Activated B cell treated with CpG ODN at 0.5 μM for 24 hours (primary cell): ENCODE results near the gene TIMM22. TPM values are rescaled to one million over a fixed set of nuclear protein-coding genes. Genes with fewer than 3 reads are reported as not detected.
"Not testable (repeated sequence)": the region's sequence is repeated elsewhere in the genome, so short reads cannot be mapped to it uniquely, and the experiment has no call there.

Experiments used
- ATAC-seq: fragments of 200-7000 bp; cut with Tn5 transposase; one replicate; pipeline ENCODE4 v1.10.0; 2021; ENCODE audit warnings: low read depth, mild to moderate bottlenecking, moderate library complexity
- CTCF ChIA-PET: fragments of 350-600 bp; sonication (Branson Sonifier 250); formaldehyde crosslinking; loops from one replicate; lab custom pipeline; 2021; ENCODE audit warnings: antibody characterized with exemption; lab: Charles Lee
- POLR2A ChIA-PET: fragments of 350-600 bp; sonication (Branson Sonifier 250); formaldehyde crosslinking; loops from one replicate; lab custom pipeline; 2021; ENCODE audit warnings: antibody characterized with exemption; lab: Charles Lee
- DNase-seq: peaks from one replicate; pipeline ENCODE4 v3.0.0; 2022
- H3K27ac Mint-ChIP-seq: one replicate; pipeline ENCODE4 v1.8.0; 2020; ENCODE audit warnings: mixed read lengths
- H3K27me3 Mint-ChIP-seq: one replicate; pipeline ENCODE4 v1.8.0; 2021; ENCODE audit warnings: mixed read lengths
- H3K36me3 Mint-ChIP-seq: one replicate; pipeline ENCODE4 v1.8.0; 2021; ENCODE audit warnings: low read depth, mixed read lengths
- H3K4me1 Mint-ChIP-seq: one replicate; pipeline ENCODE4 v1.8.0; 2021; ENCODE audit warnings: mixed read lengths
- H3K4me3 Mint-ChIP-seq: one replicate; pipeline ENCODE4 v1.8.0; 2020; ENCODE audit warnings: mild to moderate bottlenecking, mixed read lengths
- H3K9me3 Mint-ChIP-seq: one replicate; pipeline ENCODE4 v1.8.0; 2020; ENCODE audit warnings: mixed read lengths
- CTCF ChIP-seq: fragments of 200-600 bp; IDR thresholded peaks from one replicate; pipeline ENCODE4 v1.8.0; 2022; ENCODE audit warnings: antibody characterized with exemption, mild to moderate bottlenecking
- intact Hi-C: fragments of 100-400 bp; cut with micrococcal nuclease; formaldehyde crosslinking; loops from one replicate; pipeline ENCODE4 v1.15.1; 2024
- total RNA-seq: library from RNA; stranded (reverse); gene quantifications from 2 replicates; pipeline ENCODE4 v1.2.3, GENCODE V29; 2022

The TIMM22 gene
- total RNA-seq, 1 donor from 2014 or later, result 11.1 TPM

- CTCF ChIA-PET, result no interaction called here
- TF ChIP-seq CTCF, result no peak
- Mint-ChIP-seq H3K4me1 (no peaks in the 10 kb centered on the region), H3K4me3 (no peak overlapping the region), H3K9me3 (no peaks in the 10 kb centered on the region), H3K27me3 (no peaks in the 10 kb centered on the region), H3K36me3 (no peaks in the 10 kb centered on the region), H3K27ac (no peak overlapping the region)
- intact Hi-C loops, result no loop called here
- POLR2A ChIA-PET, result no interaction called here
- no peak for DNase-seq
- no peak for ATAC-seq
Measured at GRCh38 chr17:986322-986929, 10.5 kb upstream of the TIMM22 start.

DNA sequence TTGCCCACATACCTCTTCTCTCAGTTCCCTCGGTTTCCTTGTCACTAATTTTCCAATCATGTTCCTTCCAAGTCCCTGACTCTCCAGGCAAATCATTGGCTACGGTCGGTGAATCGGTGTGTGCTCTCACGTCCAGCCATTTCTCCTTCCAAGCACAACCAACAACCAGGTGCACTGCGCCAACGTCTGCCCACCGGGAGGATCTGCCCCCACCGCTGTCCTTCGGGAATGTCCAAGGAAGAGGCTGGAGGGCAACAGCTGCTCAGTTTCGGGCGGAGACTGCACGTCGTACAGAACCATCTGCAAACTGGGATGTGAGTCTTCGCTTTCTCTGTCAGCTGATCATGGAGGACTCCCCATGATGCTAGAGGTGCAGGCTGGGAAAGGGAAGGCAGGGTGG, 9.0 kb upstream of the TIMM22 start:
- H3K36me3 Mint-ChIP-seq, result no peaks in the 10 kb centered on the region
- POLR2A ChIA-PET, result no interaction called here
- no peaks in the 10 kb centered on the region for H3K27me3 Mint-ChIP-seq
- CTCF ChIA-PET, result no interaction called here
- no peak overlapping the region for H3K27ac Mint-ChIP-seq
- no peaks in the 10 kb centered on the region for H3K4me1 Mint-ChIP-seq
- DNase-seq (no peak), ATAC-seq (no peak)
- intact Hi-C loops, result no loop called here
- TF ChIP-seq CTCF, result no peak
- no peak overlapping the region for H3K4me3 Mint-ChIP-seq
- no peaks in the 10 kb centered on the region for H3K9me3 Mint-ChIP-seq

- H3K36me3 Mint-ChIP-seq, result no peaks in the 10 kb centered on the region
- no peak overlapping the region for H3K27ac Mint-ChIP-seq
- no peak for DNase-seq
- ChIA-PET POLR2A (no interaction called here), CTCF (no interaction called here)
- no peaks in the 10 kb centered on the region for H3K4me1 Mint-ChIP-seq
- no peak for TF ChIP-seq CTCF
- intact Hi-C loops, result no loop called here
- no peak overlapping the region for H3K4me3 Mint-ChIP-seq
- H3K27me3 Mint-ChIP-seq, result no peaks in the 10 kb centered on the region
- no peak for ATAC-seq
- H3K9me3 Mint-ChIP-seq, result peaks cover 1% of the 10 kb centered on the region
Measured at GRCh38 chr17:988561-988960, 8.4 kb upstream of the TIMM22 start.

GRCh38 chr17:992933-993332, 4.0 kb upstream of the TIMM22 start:
- DNase-seq (no peak), ATAC-seq (no peak)
- no peak overlapping the region for H3K4me3 Mint-ChIP-seq
- CTCF ChIA-PET, result no interaction called here
- POLR2A ChIA-PET, result no interaction called here
- no peaks in the 10 kb centered on the region for H3K27me3 Mint-ChIP-seq
- TF ChIP-seq CTCF, result no peak
- H3K27ac Mint-ChIP-seq, result no peak overlapping the region
- H3K9me3 Mint-ChIP-seq, result peaks cover 5% of the 10 kb centered on the region
- H3K36me3 Mint-ChIP-seq, result peaks cover 5% of the 10 kb centered on the region
- intact Hi-C loops, result loop anchor here (10.0 kb wide), 1 partner anchor 778 kb away; no protein-coding TSS in a partner anchor
- peaks cover 10% of the 10 kb centered on the region for H3K4me1 Mint-ChIP-seq

- intact Hi-C loops, result loop anchor here (5.0 to 10.0 kb wide), 4 partner anchors 187 to 1307 kb away; partner anchors contain the start of genes SMG6 and SRR
- Mint-ChIP-seq H3K4me1 (peaks cover 21% of the 10 kb centered on the region), H3K36me3 (peaks cover 13% of the 10 kb centered on the region)
- H3K27me3 Mint-ChIP-seq, H3K27ac Mint-ChIP-seq, H3K4me3 Mint-ChIP-seq, DNase-seq, POLR2A ChIA-PET, ATAC-seq, H3K9me3 Mint-ChIP-seq: not testable (repeated sequence)
- CTCF ChIA-PET, result interaction anchor here (2.2 to 2.6 kb wide), 2 partner anchors 15 to 201 kb away, joined by 17 to 29 read pairs; partner anchors contain the start of gene NXN
Measured at GRCh38 chr17:995324-995723, 1.6 kb upstream of the TIMM22 start.
